Tibial artery (tissue), 4 donors: Measurements from ENCODE around the gene NBL1.

Experiments used
- DNase-seq, 2 donors: peaks; one replicate each; pipeline ENCODE4 v3.0.0-alpha.2; 2019
- H3K27ac ChIP-seq, 2 donors: fragments of 200-600 bp; sonication (generic) in 1 of 2; 1 replicate in 1 of 2; 2 replicates in 1 of 2; pipeline ENCODE4 v1.5.1; 2018 to 2019; ENCODE audit warnings: mild to moderate bottlenecking in 1 of 2
- H3K27me3 ChIP-seq, 2 donors: fragments of 200-600 bp; sonication (generic) in 1 of 2; one replicate each; pipeline versions ENCODE4 v1.5.1 to v1.6.0; 2016 to 2019
- H3K36me3 ChIP-seq, 3 donors: fragments of 200-600 bp; sonication (generic) in 2 of 3; one replicate each; pipeline ENCODE4 v1.5.1; 2016 to 2019; ENCODE audit warnings: mild to moderate bottlenecking in 2 of 3
- H3K4me1 ChIP-seq, 4 donors: fragments of 200-600 bp; sonication (generic) in 2 of 4; 1 replicate in 3 of 4; 2 replicates in 1 of 4; pipeline ENCODE4 v1.5.1; 2016 to 2019
- H3K4me3 ChIP-seq, 2 donors: fragments of 200-600 bp; sonication (generic) in 1 of 2; 1 replicate in 1 of 2; 2 replicates in 1 of 2; pipeline ENCODE4 v1.5.1; 2018 to 2019; ENCODE audit warnings: mild to moderate bottlenecking in 2 of 2
- H3K9me3 ChIP-seq, 3 donors: fragments of 200-600 bp; sonication (generic) in 1 of 3; one replicate each; pipeline ENCODE4 v1.5.1; 2016 to 2019
- CTCF ChIP-seq, 2 experiments: fragments of 200-600 bp in 1 of 2; fragments of 450-650 bp in 1 of 2; IDR thresholded peaks; one replicate each; pipeline ENCODE4 v1.5.1; 2017 to 2019; ENCODE audit warnings: antibody characterized with exemption in 2 of 2, mild to moderate bottlenecking in 1 of 2, moderate library complexity in 1 of 2
- intact Hi-C: fragments of 100-400 bp; cut with DNase I; formaldehyde crosslinking; loops from one replicate; pipeline ENCODE4 v1.15.0; 2023; ENCODE audit warnings: low total_unique reads

Gene NBL1, protein sequence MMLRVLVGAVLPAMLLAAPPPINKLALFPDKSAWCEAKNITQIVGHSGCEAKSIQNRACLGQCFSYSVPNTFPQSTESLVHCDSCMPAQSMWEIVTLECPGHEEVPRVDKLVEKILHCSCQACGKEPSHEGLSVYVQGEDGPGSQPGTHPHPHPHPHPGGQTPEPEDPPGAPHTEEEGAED

GRCh38 chr1:19643602-19644394 lies at the start of gene NBL1:
Gene NBL1 (plus strand): TSS chr1:19644311. CDS start chr1:19655031, 10,720 bp downstream.
- TF ChIP-seq CTCF (IDR thresholded peaks at IDR 0.05) = no peak
- Histone ChIP-seq H3K4me3 (peak within 1 kb of the TSS; percentile 85 to 90), H3K27me3 (no peaks in the 10 kb centered on the region), H3K36me3 (no peaks in the 10 kb centered on the region), H3K9me3 (no peaks in the 10 kb centered on the region), H3K27ac (peak within 1 kb of the TSS; percentile 89 to 98), H3K4me1 (peaks cover 0 to 58% (median 40%) of the 10 kb centered on the region in 4 donors)
- intact Hi-C loops = no loop called here
- peak; percentile 72 to 89 for DNase-seq

GRCh38 chr1:19596065-19596713 lies 47.9 kb upstream of the NBL1 start:
- TF ChIP-seq CTCF (IDR thresholded peaks at IDR 0.05) = no peak
- intact Hi-C loops = loop anchor here (5.0 to 10.0 kb wide), 2 partner anchors 51 to 201 kb away; no protein-coding TSS in a partner anchor

GRCh38 chr1:19596714-19597495 lies 47.2 kb upstream of the NBL1 start:
- intact Hi-C loops = loop anchor here (5.0 to 10.0 kb wide), 2 partner anchors 50 to 202 kb away; no protein-coding TSS in a partner anchor
- peaks cover 0 to 6% (median 5%) of the 10 kb centered on the region in 3 donors for H3K36me3 ChIP-seq
- H3K9me3 ChIP-seq = no peaks in the 10 kb centered on the region
- no peaks in the 10 kb centered on the region for H3K27me3 ChIP-seq
- H3K4me1 ChIP-seq = peaks cover 0 to 34% (median 22%) of the 10 kb centered on the region in 4 donors
- TF ChIP-seq CTCF (IDR thresholded peaks at IDR 0.05) = no peak
- H3K27ac ChIP-seq = peak overlapping the region; percentile 86 to 92
- DNase-seq = peak; percentile 96 to 98
- H3K4me3 ChIP-seq = peak overlapping the region; percentile 73 to 92

More at GRCh38 chr1:19596065-19596713, 47.9 kb upstream of the NBL1 start:
- peaks cover 0 to 34% (median 22%) of the 10 kb centered on the region in 4 donors for H3K4me1 ChIP-seq
- peak overlapping the region; percentile 73 to 92 for H3K4me3 ChIP-seq
- peak overlapping the region; percentile 86 to 92 for H3K27ac ChIP-seq
- no peaks in the 10 kb centered on the region for H3K27me3 ChIP-seq
- no peaks in the 10 kb centered on the region for H3K9me3 ChIP-seq
- no peak for DNase-seq
- H3K36me3 ChIP-seq = peaks cover 0 to 6% (median 4%) of the 10 kb centered on the region in 3 donors

- H3K36me3 ChIP-seq = peaks cover 0 to 6% (median 5%) of the 10 kb centered on the region in 3 donors
- H3K4me3 ChIP-seq = peak overlapping the region; percentile 73 to 92
- intact Hi-C loops = loop anchor here (5.0 to 10.0 kb wide), 2 partner anchors 50 to 203 kb away; no protein-coding TSS in a partner anchor
- TF ChIP-seq CTCF (IDR thresholded peaks at IDR 0.05) = no peak
- peak overlapping the region; percentile 86 to 92 for H3K27ac ChIP-seq
- H3K27me3 ChIP-seq = no peaks in the 10 kb centered on the region
- DNase-seq = no peak
- peaks cover 0 to 34% (median 23%) of the 10 kb centered on the region in 4 donors for H3K4me1 ChIP-seq
- no peaks in the 10 kb centered on the region for H3K9me3 ChIP-seq
Measured at GRCh38 chr1:19597496-19598309, 46.4 kb upstream of the NBL1 start.
